Right cardiac atrium (tissue), 5 donors: ENCODE results near the gene USP6. TPM values are rescaled to one million over a fixed set of nuclear protein-coding genes. Genes with fewer than 3 reads are reported as not detected.

Experiments
- ATAC-seq, 2 donors: fragments of 200-7000 bp; cut with Tn5 transposase; one replicate each; pipeline versions ENCODE4 v1.8.0 to v1.9.1; 2020; ENCODE audit warnings: moderate library complexity in 2 of 2, mild to moderate bottlenecking in 1 of 2
- DNase-seq, 3 donors: peaks; one replicate each; pipeline ENCODE4 v3.0.0-alpha.2; 2020
- H3K27ac ChIP-seq: one replicate; pipeline ENCODE4 v1.5.1; 2013; ENCODE audit warnings: mild to moderate bottlenecking, low read length, control low read depth, moderate library complexity
- H3K27me3 ChIP-seq: one replicate; pipeline ENCODE4 v1.6.1; 2013; ENCODE audit not compliant: control insufficient read depth, insufficient read depth
- H3K4me1 ChIP-seq: one replicate; pipeline ENCODE4 v1.6.1; 2013; ENCODE audit warnings: low read length; ENCODE audit not compliant: control insufficient read depth, insufficient read depth
- H3K4me3 ChIP-seq: one replicate; pipeline ENCODE4 v1.5.1; 2013; ENCODE audit warnings: low read length, control low read depth
- H3K9me3 ChIP-seq: one replicate; pipeline ENCODE4 v1.6.1; 2013; ENCODE audit warnings: low read length; ENCODE audit not compliant: control insufficient read depth
- WGBS: extraction: QIAGEN DNeasy Blood & Tissue Kit; methylation state at CpG from one replicate; pipeline ENCODE4 v1.1.7; 2013; 5-methylcytosine and 5-hydroxymethylcytosine counted together
- intact Hi-C, 4 donors: fragments of 100-400 bp; cut with DNase I; formaldehyde crosslinking; loops; one replicate each; pipeline versions ENCODE4 v1.11.0 to v1.14.0; 2022 to 2023
- polyA plus RNA-seq: library from polyadenylated mRNA; stranded (reverse); fragments of 200-250 nt; gene quantifications from one replicate; pipeline ENCODE4 v1.2.3, GENCODE V29; 2013
- total RNA-seq, 4 donors: library from RNA; stranded (reverse); fragmentation: NEBNext Ultra II Directional; extraction: Animal tissue kit (Norgen Biotek cat#: 25700); gene quantifications; one replicate each; pipeline ENCODE4 v1.2.1, GENCODE V29; 2021
- donor health status: healthy with polysubstance abuse.
- donor health status: DM: no; HTN: yes; CAD: no.
- donor health status: DM: no; HTN: no; CAD: no.
- donor health status: DM: no; HTN: yes; CAD: no; lungs with severe emphysema.
- donor health status: DM: yes; HTN: yes; CAD: no.

The USP6 gene
- total and polyA plus RNA-seq, 5 donors: under 0.01 to 0.20 (median 0.07) TPM; not detected in 1

DNA sequence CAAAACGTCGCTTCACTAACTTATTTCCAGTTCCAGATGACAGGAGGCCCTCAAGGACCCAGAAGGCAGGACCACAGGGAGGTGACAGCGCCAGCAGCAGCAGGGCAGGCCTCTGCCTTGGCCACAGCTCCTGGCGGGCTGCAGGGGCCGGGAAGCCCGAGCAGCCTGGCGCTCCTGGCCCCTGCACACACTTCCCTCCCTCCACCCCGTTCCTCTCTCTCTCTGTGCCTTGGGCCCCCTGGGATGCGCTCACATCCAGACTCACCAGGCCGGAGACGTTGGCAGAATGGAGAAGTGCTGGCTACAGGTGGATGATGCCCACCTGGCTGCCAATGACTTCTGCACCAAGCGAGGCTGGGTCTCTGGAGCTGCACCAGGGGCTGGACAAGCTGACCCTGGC is 63.2 kb downstream of the USP6 start:
- intact Hi-C loops: no loop called here
- no peak for ATAC-seq
- no peak for DNase-seq
- H3K9me3 ChIP-seq: peaks cover 27% of the 10 kb centered on the region
- no peaks in the 10 kb centered on the region for H3K27me3 ChIP-seq
- H3K4me1 ChIP-seq: no peaks in the 10 kb centered on the region
- no peak overlapping the region for H3K4me3 ChIP-seq
- 98% methylated on average over 12 of the region's 12 CpGs for WGBS
- no peak overlapping the region for H3K27ac ChIP-seq

DNA sequence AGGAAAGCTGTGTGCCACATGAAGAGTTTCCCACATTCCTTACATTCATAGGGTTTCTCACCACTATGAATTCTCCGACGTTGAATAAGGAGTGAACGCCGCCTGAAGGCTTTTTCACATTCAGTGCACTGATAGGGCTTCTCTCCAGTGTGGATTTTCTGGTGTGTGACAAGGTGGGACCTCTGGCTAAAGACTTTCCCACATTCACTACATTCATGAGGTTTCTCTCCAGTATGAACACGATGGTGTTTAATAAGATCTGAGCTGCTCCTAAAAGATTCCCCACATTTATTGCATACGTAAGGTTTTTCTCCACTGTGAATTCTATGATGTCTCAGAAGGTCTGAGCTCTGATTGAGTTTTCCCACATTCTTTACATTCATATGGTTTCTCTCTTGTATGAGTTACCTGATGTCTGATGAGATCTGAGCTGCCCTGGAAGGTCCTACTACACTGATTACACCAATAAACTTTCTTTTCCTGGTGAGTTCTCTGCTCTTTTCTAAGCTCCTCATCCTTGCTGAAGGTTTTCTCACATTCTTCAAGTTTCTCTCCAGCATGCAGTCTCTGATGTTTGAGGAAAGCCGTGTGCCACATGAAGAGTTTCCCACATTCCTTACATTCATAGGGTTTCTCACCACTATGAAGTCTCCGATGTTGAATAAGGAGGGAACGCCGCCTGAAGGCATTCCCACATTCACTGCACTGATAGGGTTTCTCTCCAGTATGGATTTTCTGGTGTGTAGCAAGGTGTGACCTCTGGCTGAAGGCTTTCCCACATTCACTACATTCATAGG is 65.9 kb downstream of the USP6 start:
- Histone ChIP-seq H3K4me1 (no peaks in the 10 kb centered on the region), H3K27me3 (no peaks in the 10 kb centered on the region), H3K27ac (no peak overlapping the region), H3K9me3 (peaks cover 27% of the 10 kb centered on the region), H3K4me3 (no peak overlapping the region)
- DNase-seq (no peak), ATAC-seq (no peak)
- 96% methylated on average over 10 of the region's 10 CpGs for whole genome bisulfite sequencing
- intact Hi-C loops: no loop called here

GRCh38 chr17:5182597-5183409 is 67.0 kb downstream of the USP6 start:
- WGBS: 98% methylated on average over 6 of the region's 6 CpGs

GRCh38 chr17:5183410-5183793 is 67.6 kb downstream of the USP6 start:
- no peak for DNase-seq
- H3K27me3 ChIP-seq: no peaks in the 10 kb centered on the region
- no peak overlapping the region for H3K27ac ChIP-seq
- peaks cover 27% of the 10 kb centered on the region for H3K9me3 ChIP-seq
- no peaks in the 10 kb centered on the region for H3K4me1 ChIP-seq
- intact Hi-C loops: no loop called here
- H3K4me3 ChIP-seq: no peak overlapping the region
- no peak for ATAC-seq

More at GRCh38 chr17:5182597-5183409, 67.0 kb downstream of the USP6 start:
- peaks cover 27% of the 10 kb centered on the region for H3K9me3 ChIP-seq
- intact Hi-C loops: no loop called here
- ATAC-seq: no peak
- no peaks in the 10 kb centered on the region for H3K4me1 ChIP-seq
- no peak overlapping the region for H3K27ac ChIP-seq
- DNase-seq: no peak
- no peaks in the 10 kb centered on the region for H3K27me3 ChIP-seq
- no peak overlapping the region for H3K4me3 ChIP-seq

DNA sequence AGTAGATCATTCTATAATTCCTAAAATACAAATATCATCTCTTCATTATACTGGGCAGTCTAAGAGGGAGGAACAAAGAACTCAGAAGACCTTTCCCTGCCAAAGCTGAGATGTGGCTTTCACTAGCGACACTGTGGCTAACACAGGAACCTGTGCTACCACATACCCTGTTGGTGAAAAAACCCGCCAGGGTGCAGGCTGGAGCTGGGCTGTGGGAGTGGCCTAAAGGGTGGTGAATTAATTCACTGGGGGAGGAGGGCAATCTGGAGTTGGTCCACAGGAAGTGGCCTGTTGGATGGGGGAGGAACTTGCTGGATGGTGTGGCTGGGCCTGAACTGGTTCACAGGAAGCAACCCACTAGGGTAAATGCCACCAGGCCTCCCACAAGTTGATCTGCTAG is 68.5 kb downstream of the USP6 start:
- Histone ChIP-seq H3K9me3 (peaks cover 24% of the 10 kb centered on the region), H3K4me1 (no peaks in the 10 kb centered on the region), H3K27ac (no peak overlapping the region), H3K4me3 (no peak overlapping the region), H3K27me3 (no peaks in the 10 kb centered on the region)
- DNase-seq (no peak), ATAC-seq (no peak)
- 95% methylated on average over 2 of the region's 2 CpGs for WGBS
- intact Hi-C loops: no loop called here

DNA sequence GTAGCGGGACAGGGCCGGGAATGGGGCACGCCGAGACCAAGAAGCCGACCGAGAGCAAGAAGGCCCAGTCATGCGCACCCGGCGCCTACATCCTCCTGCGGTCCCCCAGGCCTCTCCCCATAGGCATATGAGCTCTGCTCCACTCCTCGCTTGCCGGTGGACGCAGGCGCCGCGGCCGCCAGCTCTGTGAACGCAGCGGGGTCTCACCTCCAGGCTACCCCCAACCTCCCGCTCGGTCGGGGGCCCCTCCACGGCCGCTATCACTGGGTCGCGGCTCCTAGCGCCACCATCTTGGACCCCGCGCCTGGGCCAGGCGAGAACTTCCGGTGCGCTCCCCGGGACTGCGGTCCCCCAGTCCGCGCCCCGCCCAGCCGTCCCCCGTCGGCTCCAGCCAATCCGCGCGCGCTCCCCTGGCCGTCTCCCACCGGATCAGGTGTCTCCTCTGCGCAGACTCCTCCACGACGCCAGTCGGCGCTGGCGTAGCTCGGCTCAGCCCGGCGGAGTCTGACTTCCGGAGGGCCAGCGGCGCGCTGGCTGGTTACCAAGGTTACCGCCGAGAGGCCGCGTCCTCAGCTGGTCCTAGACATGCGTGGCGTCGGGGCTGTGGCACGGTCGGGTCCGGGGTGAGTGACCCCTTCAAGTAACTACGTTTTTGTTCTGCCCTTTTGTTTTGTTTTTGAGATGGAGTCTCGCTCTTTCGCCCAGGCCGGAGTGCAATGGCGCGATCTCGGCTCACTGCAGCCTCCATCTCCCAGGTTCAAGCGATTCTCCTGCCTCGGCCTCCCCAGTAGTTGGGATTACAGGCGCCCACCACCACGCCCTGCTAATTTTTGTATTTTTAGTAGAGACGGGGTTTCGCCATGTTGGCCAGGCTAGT is 75.9 kb downstream of the USP6 start, which contains the start of gene ZNF594:
Gene ZNF594, minus strand, starts transcription at position 328 of the 877 bp plus-strand sequence. CDS start 7,612 bp downstream, outside the sequence.
- DNase-seq: peak; percentile 98 to 99 (median 99)
- Histone ChIP-seq H3K4me3 (peak within 1 kb of the TSS; percentile 86), H3K4me1 (peaks cover 4% of the 10 kb centered on the region), H3K27ac (peak within 1 kb of the TSS; percentile 69), H3K27me3 (no peaks in the 10 kb centered on the region), H3K9me3 (peaks cover 1% of the 10 kb centered on the region)
- intact Hi-C loops: no loop called here
- 3% methylated on average over 82 of the region's 82 CpGs for WGBS
- ATAC-seq: peak; percentile 100

DNA sequence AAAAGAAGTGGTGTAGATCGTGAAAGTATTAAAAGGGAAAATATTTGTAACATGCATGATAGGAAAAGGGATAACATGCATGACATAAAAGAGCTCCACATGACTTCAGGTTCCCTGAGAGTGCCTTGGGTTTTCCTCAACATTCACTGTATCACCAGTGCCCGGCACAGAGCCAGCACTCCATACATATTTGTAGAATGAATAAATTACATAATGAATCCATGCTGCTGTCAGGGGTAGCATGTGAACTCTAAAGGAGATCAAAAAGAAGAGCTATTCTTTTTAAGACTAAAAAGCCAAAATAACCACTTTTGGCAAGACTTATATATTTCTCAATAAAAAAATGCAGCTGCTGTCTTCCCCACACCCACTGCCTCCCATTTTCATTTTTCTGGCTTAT is 78.5 kb downstream of the USP6 start:
- no peaks in the 10 kb centered on the region for H3K27me3 ChIP-seq
- DNase-seq (no peak), ATAC-seq (no peak)
- H3K9me3 ChIP-seq: no peaks in the 10 kb centered on the region
- no peak overlapping the region for H3K4me3 ChIP-seq
- H3K27ac ChIP-seq: no peak overlapping the region
- intact Hi-C loops: no loop called here
- 87% methylated on average over 2 of the region's 2 CpGs for WGBS
- H3K4me1 ChIP-seq: peaks cover 4% of the 10 kb centered on the region

DNA sequence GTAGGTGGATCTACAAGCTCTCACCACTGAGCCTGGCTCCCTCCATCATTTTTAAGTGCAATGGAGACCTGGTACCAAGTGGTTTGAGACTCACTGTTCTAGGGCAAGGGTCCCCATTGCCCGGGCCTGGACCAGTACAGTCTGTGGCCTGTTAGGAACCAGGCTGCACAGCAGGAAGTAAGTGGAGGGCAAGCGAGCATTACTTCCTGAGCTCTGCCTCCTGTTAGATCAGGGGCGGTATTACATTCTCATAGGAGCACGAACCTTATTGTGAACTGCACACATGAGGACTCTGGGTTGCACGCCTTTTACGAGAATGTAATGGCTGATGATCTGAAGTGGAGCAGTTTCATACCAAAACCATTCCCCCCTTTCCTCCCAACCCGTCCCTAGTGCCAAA is 82.6 kb downstream of the USP6 start:
- intact Hi-C loops: no loop called here

DNA sequence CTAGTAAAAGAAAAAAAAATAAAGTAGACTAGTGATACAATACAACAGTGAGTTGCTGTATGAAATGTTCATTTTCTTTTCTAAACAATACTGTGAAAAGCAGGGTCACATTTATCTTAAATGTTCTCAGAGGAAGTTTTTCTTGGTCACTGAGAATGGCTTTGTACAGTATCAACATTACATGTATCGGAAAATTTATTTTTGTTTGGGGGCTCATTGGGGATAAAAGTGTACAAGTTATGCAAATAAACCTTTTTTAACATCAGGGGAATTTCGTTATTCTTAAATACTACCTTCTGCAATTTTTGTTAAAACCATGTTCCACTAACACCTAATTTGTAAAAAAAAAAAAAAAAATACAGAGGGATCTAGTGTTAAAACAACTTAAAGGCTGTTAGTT is 84.5 kb downstream of the USP6 start:
- no peak overlapping the region for H3K27ac ChIP-seq
- ATAC-seq (no peak), DNase-seq (no peak)
- no peaks in the 10 kb centered on the region for H3K9me3 ChIP-seq
- intact Hi-C loops: no loop called here
- 69% methylated on average over 2 of the region's 2 CpGs for WGBS
- H3K27me3 ChIP-seq: no peaks in the 10 kb centered on the region
- H3K4me1 ChIP-seq: no peaks in the 10 kb centered on the region
- H3K4me3 ChIP-seq: no peak overlapping the region

More for the DNA sequence above, 82.6 kb downstream of the USP6 start:
- no peaks in the 10 kb centered on the region for H3K9me3 ChIP-seq
- ATAC-seq (no peak), DNase-seq (no peak)
- H3K27ac ChIP-seq: no peak overlapping the region
- 86% methylated on average over 7 of the region's 7 CpGs for WGBS
- H3K4me3 ChIP-seq: no peak overlapping the region
- H3K4me1 ChIP-seq: no peaks in the 10 kb centered on the region
- no peaks in the 10 kb centered on the region for H3K27me3 ChIP-seq

DNA sequence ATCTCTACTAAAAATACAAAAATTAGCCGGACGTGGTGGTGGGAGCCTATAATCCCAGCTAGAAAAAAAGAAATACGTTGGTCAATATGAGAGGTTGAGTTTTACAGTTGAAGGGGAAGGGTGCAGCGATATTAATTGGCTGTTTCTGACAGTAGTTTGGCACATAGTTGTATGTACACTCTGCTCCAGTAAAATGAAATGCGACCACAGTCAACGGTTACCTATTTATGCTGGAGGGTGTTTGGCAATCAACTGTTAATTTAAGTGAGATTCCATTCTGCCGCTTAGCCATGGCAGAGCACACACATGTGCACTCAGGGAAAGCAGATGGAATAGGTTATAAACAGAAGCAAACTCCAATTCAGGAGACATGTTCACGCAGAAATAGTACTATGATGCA is 85.2 kb downstream of the USP6 start:
- Histone ChIP-seq H3K9me3 (no peaks in the 10 kb centered on the region), H3K27ac (no peak overlapping the region), H3K4me1 (no peaks in the 10 kb centered on the region), H3K27me3 (no peaks in the 10 kb centered on the region), H3K4me3 (no peak overlapping the region)
- intact Hi-C loops: no loop called here
- ATAC-seq (no peak), DNase-seq (no peak)
- WGBS: 92% methylated on average over 8 of the region's 8 CpGs
